ENCODE data around the gene SIGLEC12. TPM values are rescaled to one million over a fixed set of nuclear protein-coding genes. Genes with fewer than 3 reads are reported as not detected.

Gene SIGLEC12
- polyA plus RNA-seq, 2 of the 4 experiments (the other 2 are of a cell fraction) = not detected

DNA sequence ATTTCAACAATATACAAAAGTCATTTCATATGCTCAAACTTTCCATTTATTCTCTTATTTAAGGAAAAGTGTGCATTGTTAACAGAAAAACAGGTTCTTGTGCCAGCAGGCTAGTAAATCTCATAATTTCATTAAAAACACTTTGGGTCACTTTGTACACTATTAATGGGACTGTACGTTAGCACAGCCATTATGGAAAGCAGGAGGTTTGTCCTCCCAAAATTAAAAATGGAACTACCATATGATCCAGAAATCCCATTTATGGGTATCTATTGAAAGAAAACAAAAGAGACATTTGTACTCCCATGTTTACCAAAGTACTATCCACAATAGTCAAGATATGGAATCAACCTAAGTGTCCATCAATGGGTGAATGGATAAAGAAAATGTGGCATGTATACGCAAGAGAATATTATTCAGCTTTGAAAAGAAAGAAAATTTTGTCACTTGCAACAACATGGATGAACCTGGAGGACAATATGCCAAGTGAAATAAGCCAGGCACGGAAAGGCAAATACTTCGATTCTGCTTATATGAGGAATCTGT, 38.3 kb upstream of the SIGLEC12 start:
- Histone ChIP-seq H3K9me3 (peaks cover 3% of the 10 kb centered on the region; the same call in 1 of the 3 replicates), H3K4me2 (no peak overlapping the region), H3K4me3 (no peak overlapping the region), H3K4me1 (no peaks in the 10 kb centered on the region), H3K27ac (no peak overlapping the region)
- ATAC-seq = no peak
- ChIA-PET POLR2A (no interaction called here), CTCF (no interaction called here)
- WGBS (ENCODE audit: missing lambda C conversion rate) = 2% methylated on average over 4 of the region's 4 CpGs
- no peak for TF ChIP-seq RAD21 (conservative IDR thresholded peaks at IDR 0.05 in 1 of 2, IDR thresholded peaks at IDR 0.05 in 1 of 2)
- TF ChIP-seq TP53 (CRISPR knock-in tag; IDR thresholded peaks at IDR 0.05) = no peak
- no peak for TF ChIP-seq SREBF2 (IDR thresholded peaks at IDR 0.05)
- TF ChIP-seq, protein P1, sequence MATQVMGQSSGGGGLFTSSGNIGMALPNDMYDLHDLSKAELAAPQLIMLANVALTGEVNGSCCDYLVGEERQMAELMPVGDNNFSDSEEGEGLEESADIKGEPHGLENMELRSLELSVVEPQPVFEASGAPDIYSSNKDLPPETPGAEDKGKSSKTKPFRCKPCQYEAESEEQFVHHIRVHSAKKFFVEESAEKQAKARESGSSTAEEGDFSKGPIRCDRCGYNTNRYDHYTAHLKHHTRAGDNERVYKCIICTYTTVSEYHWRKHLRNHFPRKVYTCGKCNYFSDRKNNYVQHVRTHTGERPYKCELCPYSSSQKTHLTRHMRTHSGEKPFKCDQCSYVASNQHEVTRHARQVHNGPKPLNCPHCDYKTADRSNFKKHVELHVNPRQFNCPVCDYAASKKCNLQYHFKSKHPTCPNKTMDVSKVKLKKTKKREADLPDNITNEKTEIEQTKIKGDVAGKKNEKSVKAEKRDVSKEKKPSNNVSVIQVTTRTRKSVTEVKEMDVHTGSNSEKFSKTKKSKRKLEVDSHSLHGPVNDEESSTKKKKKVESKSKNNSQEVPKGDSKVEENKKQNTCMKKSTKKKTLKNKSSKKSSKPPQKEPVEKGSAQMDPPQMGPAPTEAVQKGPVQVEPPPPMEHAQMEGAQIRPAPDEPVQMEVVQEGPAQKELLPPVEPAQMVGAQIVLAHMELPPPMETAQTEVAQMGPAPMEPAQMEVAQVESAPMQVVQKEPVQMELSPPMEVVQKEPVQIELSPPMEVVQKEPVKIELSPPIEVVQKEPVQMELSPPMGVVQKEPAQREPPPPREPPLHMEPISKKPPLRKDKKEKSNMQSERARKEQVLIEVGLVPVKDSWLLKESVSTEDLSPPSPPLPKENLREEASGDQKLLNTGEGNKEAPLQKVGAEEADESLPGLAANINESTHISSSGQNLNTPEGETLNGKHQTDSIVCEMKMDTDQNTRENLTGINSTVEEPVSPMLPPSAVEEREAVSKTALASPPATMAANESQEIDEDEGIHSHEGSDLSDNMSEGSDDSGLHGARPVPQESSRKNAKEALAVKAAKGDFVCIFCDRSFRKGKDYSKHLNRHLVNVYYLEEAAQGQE (IDR thresholded peaks at IDR 0.05) = no peak
- no peak for TF ChIP-seq HOXB13 (CRISPR knock-in tag; IDR thresholded peaks at IDR 0.05; ENCODE audit: low read depth)
- DNase-seq (ENCODE audit: low read depth in 1 of 2, low spot score in 1 of 2) = no peak
- FAIRE-seq = no peak

DNA sequence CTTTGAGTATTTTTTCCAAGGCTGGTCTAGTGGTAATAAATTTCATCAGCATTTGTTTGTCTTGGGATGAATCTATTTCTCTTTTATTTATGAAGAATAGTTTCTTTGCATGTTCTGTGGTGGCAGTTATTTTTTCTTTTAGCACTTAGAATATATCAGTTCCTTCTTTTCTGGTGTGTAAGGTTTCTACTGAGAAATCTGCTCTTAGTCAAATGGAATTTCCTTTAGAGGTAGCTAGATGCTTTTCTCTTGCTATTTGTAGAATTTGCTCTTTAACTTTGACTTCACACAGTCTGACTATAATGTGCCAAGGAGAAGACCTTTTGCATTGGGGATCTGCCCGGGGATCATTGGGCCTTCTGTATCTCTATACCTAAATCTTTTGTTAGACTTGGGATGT, 33.9 kb upstream of the SIGLEC12 start:
- no peak overlapping the region for H3K27ac ChIP-seq
- POLR2A ChIA-PET = no interaction called here
- ATAC-seq = no peak
- CTCF ChIA-PET = no interaction called here
- no peak overlapping the region for H3K4me2 ChIP-seq
- H3K9me3 ChIP-seq = no peaks in the 10 kb centered on the region; the same call in 2 of the 3 replicates
- TF ChIP-seq, protein P2, sequence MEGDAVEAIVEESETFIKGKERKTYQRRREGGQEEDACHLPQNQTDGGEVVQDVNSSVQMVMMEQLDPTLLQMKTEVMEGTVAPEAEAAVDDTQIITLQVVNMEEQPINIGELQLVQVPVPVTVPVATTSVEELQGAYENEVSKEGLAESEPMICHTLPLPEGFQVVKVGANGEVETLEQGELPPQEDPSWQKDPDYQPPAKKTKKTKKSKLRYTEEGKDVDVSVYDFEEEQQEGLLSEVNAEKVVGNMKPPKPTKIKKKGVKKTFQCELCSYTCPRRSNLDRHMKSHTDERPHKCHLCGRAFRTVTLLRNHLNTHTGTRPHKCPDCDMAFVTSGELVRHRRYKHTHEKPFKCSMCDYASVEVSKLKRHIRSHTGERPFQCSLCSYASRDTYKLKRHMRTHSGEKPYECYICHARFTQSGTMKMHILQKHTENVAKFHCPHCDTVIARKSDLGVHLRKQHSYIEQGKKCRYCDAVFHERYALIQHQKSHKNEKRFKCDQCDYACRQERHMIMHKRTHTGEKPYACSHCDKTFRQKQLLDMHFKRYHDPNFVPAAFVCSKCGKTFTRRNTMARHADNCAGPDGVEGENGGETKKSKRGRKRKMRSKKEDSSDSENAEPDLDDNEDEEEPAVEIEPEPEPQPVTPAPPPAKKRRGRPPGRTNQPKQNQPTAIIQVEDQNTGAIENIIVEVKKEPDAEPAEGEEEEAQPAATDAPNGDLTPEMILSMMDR (IDR thresholded peaks at IDR 0.05) = no peak
- no peak for TF ChIP-seq CHD4 (IDR thresholded peaks at IDR 0.05; ENCODE audit: borderline replicate concordance)
- no peak for TF ChIP-seq TFCP2L1 (CRISPR knock-in tag; IDR thresholded peaks at IDR 0.05)
- TF ChIP-seq RCOR1 (IDR thresholded peaks at IDR 0.05; ENCODE audit: low read depth, low read length) = no peak
- no peak for TF ChIP-seq KDM1A (IDR thresholded peaks at IDR 0.05; ENCODE audit: low read depth)
- TF ChIP-seq EHMT2 (IDR thresholded peaks at IDR 0.05; ENCODE audit: low read depth) = no peak
- TF ChIP-seq ZNF302 (CRISPR knock-in tag; IDR thresholded peaks at IDR 0.05) = no peak
- no peak for TF ChIP-seq CBX8 (IDR thresholded peaks at IDR 0.05)
- TF ChIP-seq MAZ (IDR thresholded peaks at IDR 0.05; ENCODE audit: borderline replicate concordance, low read depth, low read length) = no peak
- no peak for TF ChIP-seq NPAS2 (CRISPR knock-in tag; IDR thresholded peaks at IDR 0.05; ENCODE audit: borderline replicate concordance)
- TF ChIP-seq, protein P3, sequence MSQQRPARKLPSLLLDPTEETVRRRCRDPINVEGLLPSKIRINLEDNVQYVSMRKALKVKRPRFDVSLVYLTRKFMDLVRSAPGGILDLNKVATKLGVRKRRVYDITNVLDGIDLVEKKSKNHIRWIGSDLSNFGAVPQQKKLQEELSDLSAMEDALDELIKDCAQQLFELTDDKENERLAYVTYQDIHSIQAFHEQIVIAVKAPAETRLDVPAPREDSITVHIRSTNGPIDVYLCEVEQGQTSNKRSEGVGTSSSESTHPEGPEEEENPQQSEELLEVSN (IDR thresholded peaks at IDR 0.05; ENCODE audit: borderline replicate concordance, low read depth) = no peak
- TF ChIP-seq, protein P4, sequence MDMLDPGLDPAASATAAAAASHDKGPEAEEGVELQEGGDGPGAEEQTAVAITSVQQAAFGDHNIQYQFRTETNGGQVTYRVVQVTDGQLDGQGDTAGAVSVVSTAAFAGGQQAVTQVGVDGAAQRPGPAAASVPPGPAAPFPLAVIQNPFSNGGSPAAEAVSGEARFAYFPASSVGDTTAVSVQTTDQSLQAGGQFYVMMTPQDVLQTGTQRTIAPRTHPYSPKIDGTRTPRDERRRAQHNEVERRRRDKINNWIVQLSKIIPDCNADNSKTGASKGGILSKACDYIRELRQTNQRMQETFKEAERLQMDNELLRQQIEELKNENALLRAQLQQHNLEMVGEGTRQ (IDR thresholded peaks at IDR 0.05) = no peak
- TF ChIP-seq, protein P5, sequence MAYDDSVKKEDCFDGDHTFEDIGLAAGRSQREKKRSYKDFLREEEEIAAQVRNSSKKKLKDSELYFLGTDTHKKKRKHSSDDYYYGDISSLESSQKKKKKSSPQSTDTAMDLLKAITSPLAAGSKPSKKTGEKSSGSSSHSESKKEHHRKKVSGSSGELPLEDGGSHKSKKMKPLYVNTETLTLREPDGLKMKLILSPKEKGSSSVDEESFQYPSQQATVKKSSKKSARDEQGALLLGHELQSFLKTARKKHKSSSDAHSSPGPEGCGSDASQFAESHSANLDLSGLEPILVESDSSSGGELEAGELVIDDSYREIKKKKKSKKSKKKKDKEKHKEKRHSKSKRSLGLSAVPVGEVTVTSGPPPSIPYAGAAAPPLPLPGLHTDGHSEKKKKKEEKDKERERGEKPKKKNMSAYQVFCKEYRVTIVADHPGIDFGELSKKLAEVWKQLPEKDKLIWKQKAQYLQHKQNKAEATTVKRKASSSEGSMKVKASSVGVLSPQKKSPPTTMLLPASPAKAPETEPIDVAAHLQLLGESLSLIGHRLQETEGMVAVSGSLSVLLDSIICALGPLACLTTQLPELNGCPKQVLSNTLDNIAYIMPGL (CRISPR knock-in tag; IDR thresholded peaks at IDR 0.05; ENCODE audit: borderline replicate concordance) = no peak
- TF ChIP-seq ZFP36 (IDR thresholded peaks at IDR 0.05; ENCODE audit: borderline replicate concordance, partially characterized antibody) = no peak
- no peak for TF ChIP-seq BHLHE40 (IDR thresholded peaks at IDR 0.05; ENCODE audit: low read depth, low read length)
- no peak for TF ChIP-seq HOXB5 (CRISPR knock-in tag; IDR thresholded peaks at IDR 0.05)
- no peak for TF ChIP-seq ZC3H11A (IDR thresholded peaks at IDR 0.05)
- TF ChIP-seq MYC (IDR thresholded peaks at IDR 0.05; ENCODE audit: borderline replicate concordance, low read length) = no peak
- TF ChIP-seq, protein P6, sequence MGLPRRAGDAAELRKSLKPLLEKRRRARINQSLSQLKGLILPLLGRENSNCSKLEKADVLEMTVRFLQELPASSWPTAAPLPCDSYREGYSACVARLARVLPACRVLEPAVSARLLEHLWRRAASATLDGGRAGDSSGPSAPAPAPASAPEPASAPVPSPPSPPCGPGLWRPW (IDR thresholded peaks at IDR 0.05) = no peak
- DNase-seq (ENCODE audit: low read depth in 1 of 2, low spot score in 1 of 2) = no peak
- H3K4me1 ChIP-seq = no peaks in the 10 kb centered on the region
- H3K4me3 ChIP-seq = no peak overlapping the region
- 3% methylated on average over 1 of the region's 1 CpG for WGBS (ENCODE audit: missing lambda C conversion rate)
- FAIRE-seq = no peak
